HepG2 (cell line): Measurements from ENCODE around the gene GRHPR. TPM values are rescaled to one million over a fixed set of nuclear protein-coding genes. Genes with fewer than 3 reads are reported as not detected.

Source experiments
- AGO2 ChIP-seq: fragments of 200-400 bp; formaldehyde crosslinking; optimal IDR thresholded peaks from 2 replicates; pipeline ENCODE3; 2017; ENCODE audit warnings: mild to moderate bottlenecking, low read depth, low read length, moderate library complexity
- CAMTA2 ChIP-seq: sonication (generic); formaldehyde crosslinking; IDR thresholded peaks from 2 replicates; pipeline ENCODE4 v1.4.0; 2020; ENCODE audit warnings: mild to moderate bottlenecking, missing genetic modification reagents, borderline replicate concordance
- E2F2 ChIP-seq: sonication (generic); formaldehyde crosslinking; IDR thresholded peaks from 2 replicates; pipeline ENCODE4 v1.4.0; 2020; ENCODE audit warnings: missing genetic modification reagents, borderline replicate concordance
- EED ChIP-seq: sonication (generic); formaldehyde crosslinking; IDR thresholded peaks from 2 replicates; pipeline ENCODE4 v1.5.0; 2020; ENCODE audit warnings: mild to moderate bottlenecking, missing genetic modification reagents
- FOXM1 ChIP-seq: sonication (generic); formaldehyde crosslinking; IDR thresholded peaks from 2 replicates; pipeline ENCODE4 v1.5.0; 2020; ENCODE audit warnings: missing genetic modification reagents
- POGZ ChIP-seq: sonication (generic); formaldehyde crosslinking; IDR thresholded peaks from 2 replicates; pipeline ENCODE4 v1.4.0; 2020; ENCODE audit warnings: mild to moderate bottlenecking, missing genetic modification reagents
- RBM39 ChIP-seq: fragments of 200-400 bp; formaldehyde crosslinking; IDR thresholded peaks from one replicate; pipeline ENCODE4 v1.6.1; 2018; ENCODE audit warnings: antibody characterized with exemption, mild to moderate bottlenecking, low read depth, low read length; ENCODE audit not compliant: poor library complexity, severe bottlenecking
- SIX4 ChIP-seq: sonication (generic); formaldehyde crosslinking; IDR thresholded peaks from 2 replicates; pipeline ENCODE4 v1.4.0; 2020; ENCODE audit warnings: missing genetic modification reagents
- SMYD3 ChIP-seq: sonication (generic); formaldehyde crosslinking; IDR thresholded peaks from 2 replicates; pipeline ENCODE4 v1.8.1; 2023; ENCODE audit warnings: mild to moderate bottlenecking, missing genetic modification reagents
- TCF7L2 ChIP-seq: IDR thresholded peaks from 2 replicates; pipeline ENCODE4 v1.6.1; 2011; ENCODE audit warnings: mild to moderate bottlenecking, low read depth, low read length, moderate library complexity
- TEAD2 ChIP-seq: sonication (generic); formaldehyde crosslinking; IDR thresholded peaks from 2 replicates; pipeline ENCODE4 v1.9.0; 2021; ENCODE audit warnings: missing genetic modification reagents
- ZBTB20 ChIP-seq: sonication (generic); formaldehyde crosslinking; IDR thresholded peaks from 2 replicates; pipeline ENCODE4 v1.8.1; 2023; ENCODE audit warnings: missing genetic modification reagents, low read depth, mild to moderate bottlenecking, borderline replicate concordance
- ZKSCAN1 ChIP-seq: fragments of 150-350 bp; IDR thresholded peaks from 2 replicates; pipeline ENCODE4 v1.6.1; 2014; ENCODE audit warnings: low read length
- ZNF20 ChIP-seq: sonication (generic); formaldehyde crosslinking; IDR thresholded peaks from 2 replicates; pipeline ENCODE4 v1.4.0; 2020; ENCODE audit warnings: mild to moderate bottlenecking, moderate library complexity, missing genetic modification reagents
- ZNF317 ChIP-seq: sonication (generic); formaldehyde crosslinking; IDR thresholded peaks from 2 replicates; pipeline ENCODE4 v1.5.0; 2020; ENCODE audit warnings: mild to moderate bottlenecking, missing genetic modification reagents
- ZNF451 ChIP-seq: sonication (generic); formaldehyde crosslinking; IDR thresholded peaks from 2 replicates; pipeline ENCODE4 v1.5.0; 2020; ENCODE audit warnings: mild to moderate bottlenecking, missing genetic modification reagents
- ZNF720 ChIP-seq: sonication (generic); formaldehyde crosslinking; IDR thresholded peaks from 2 replicates; pipeline ENCODE4 v1.4.0; 2020; ENCODE audit warnings: missing genetic modification reagents
- ZNF777 ChIP-seq: sonication (generic); formaldehyde crosslinking; IDR thresholded peaks from 2 replicates; pipeline ENCODE4 v1.4.0; 2020; ENCODE audit warnings: missing genetic modification reagents
- polyA plus RNA-seq, 8 experiments: library from polyadenylated mRNA; depleted of rRNA in 3 of 8; stranded (reverse) in 7 of 8; unstranded in 1 of 8; fragments of >200 nt; fragmentation: Illumina TruSeq in 4 of 8; extraction: Trizol in 4 of 8; gene quantifications; 2 replicates each; pipeline versions ENCODE4 v1.2.1 to v1.2.3, GENCODE V29; 2011 to 2016; ENCODE audit warnings: low read depth in 4 of 8, missing spikeins in 1 of 8, mixed read lengths in 1 of 8; ENCODE audit not compliant: insufficient read depth in 1 of 8
- total RNA-seq, 5 experiments: library from RNA; depleted of rRNA; stranded (reverse); fragments of >200 nt; fragmentation: Illumina TruSeq; extraction: Trizol; gene quantifications; 2 replicates each; pipeline ENCODE4 v1.2.3, GENCODE V29; 2016; ENCODE audit warnings: low read depth in 1 of 5
- TF ChIP-seq, protein P1 (sequence below): sonication (generic); formaldehyde crosslinking; IDR thresholded peaks from 2 replicates; pipeline ENCODE4 v1.9.0; 2021; ENCODE audit warnings: missing genetic modification reagents, borderline replicate concordance
- TF ChIP-seq, protein P2 (sequence below): sonication (generic); formaldehyde crosslinking; conservative IDR thresholded peaks from 2 replicates; pipeline ENCODE4 v1.8.0; 2022; ENCODE audit warnings: mild to moderate bottlenecking, moderate library complexity, missing genetic modification reagents
- TF ChIP-seq, protein P3 (sequence below): sonication (generic); formaldehyde crosslinking; IDR thresholded peaks from 2 replicates; pipeline ENCODE4 v1.8.1; 2023; ENCODE audit warnings: mild to moderate bottlenecking, missing genetic modification reagents

GRHPR gene
- total and polyA plus RNA-seq, 2 of the 13 experiments (the other 11 are each of a cell fraction or from before 2014, with no cell fraction given), result 113 to 115 TPM

GRCh38 chr9:37422289-37423104 is at the start of gene GRHPR (continued):
- no peak for TF ChIP-seq E2F2 (CRISPR knock-in tag)
- TF ChIP-seq FOXM1 (CRISPR knock-in tag), result 0 out of 2 replicates have a peak, but pooled peaks have one; percentile 13
- no peak for TF ChIP-seq ZNF20 (CRISPR knock-in tag)
- peak; percentile 49; the same call in 1 of the 2 replicates for TF ChIP-seq ZNF777 (CRISPR knock-in tag)
- TF ChIP-seq AGO2, result peak; percentile 68
- TF ChIP-seq, protein P1, sequence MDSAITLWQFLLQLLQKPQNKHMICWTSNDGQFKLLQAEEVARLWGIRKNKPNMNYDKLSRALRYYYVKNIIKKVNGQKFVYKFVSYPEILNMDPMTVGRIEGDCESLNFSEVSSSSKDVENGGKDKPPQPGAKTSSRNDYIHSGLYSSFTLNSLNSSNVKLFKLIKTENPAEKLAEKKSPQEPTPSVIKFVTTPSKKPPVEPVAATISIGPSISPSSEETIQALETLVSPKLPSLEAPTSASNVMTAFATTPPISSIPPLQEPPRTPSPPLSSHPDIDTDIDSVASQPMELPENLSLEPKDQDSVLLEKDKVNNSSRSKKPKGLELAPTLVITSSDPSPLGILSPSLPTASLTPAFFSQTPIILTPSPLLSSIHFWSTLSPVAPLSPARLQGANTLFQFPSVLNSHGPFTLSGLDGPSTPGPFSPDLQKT (CRISPR knock-in tag), result no peak
- no peak for TF ChIP-seq SMYD3 (CRISPR knock-in tag)
- 0 out of 2 replicates have a peak, but pooled peaks have one; percentile 57 for TF ChIP-seq ZBTB20 (CRISPR knock-in tag)
- TF ChIP-seq CAMTA2 (CRISPR knock-in tag), result peak; percentile 50; the same call in 1 of the 2 replicates
- TF ChIP-seq POGZ (CRISPR knock-in tag), result no peak
- no peak for TF ChIP-seq ZNF451
- no peak for TF ChIP-seq ZKSCAN1
- no peak for TF ChIP-seq TEAD2
- TF ChIP-seq, protein P2, sequence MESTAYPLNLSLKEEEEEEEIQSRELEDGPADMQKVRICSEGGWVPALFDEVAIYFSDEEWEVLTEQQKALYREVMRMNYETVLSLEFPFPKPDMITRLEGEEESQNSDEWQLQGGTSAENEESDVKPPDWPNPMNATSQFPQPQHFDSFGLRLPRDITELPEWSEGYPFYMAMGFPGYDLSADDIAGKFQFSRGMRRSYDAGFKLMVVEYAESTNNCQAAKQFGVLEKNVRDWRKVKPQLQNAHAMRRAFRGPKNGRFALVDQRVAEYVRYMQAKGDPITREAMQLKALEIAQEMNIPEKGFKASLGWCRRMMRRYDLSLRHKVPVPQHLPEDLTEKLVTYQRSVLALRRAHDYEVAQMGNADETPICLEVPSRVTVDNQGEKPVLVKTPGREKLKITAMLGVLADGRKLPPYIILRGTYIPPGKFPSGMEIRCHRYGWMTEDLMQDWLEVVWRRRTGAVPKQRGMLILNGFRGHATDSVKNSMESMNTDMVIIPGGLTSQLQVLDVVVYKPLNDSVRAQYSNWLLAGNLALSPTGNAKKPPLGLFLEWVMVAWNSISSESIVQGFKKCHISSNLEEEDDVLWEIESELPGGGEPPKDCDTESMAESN (CRISPR knock-in tag), result peak; percentile 40; the same call in 1 of the 2 replicates
- TF ChIP-seq SIX4 (CRISPR knock-in tag), result peak; percentile 16; the same call in 1 of the 2 replicates
- TF ChIP-seq ZNF720, result no peak
- peak; percentile 78 for TF ChIP-seq RBM39
- TF ChIP-seq TCF7L2, result no peak
- no peak; the same call in 1 of the 2 replicates for TF ChIP-seq EED (CRISPR knock-in tag)
- TF ChIP-seq, protein P3, sequence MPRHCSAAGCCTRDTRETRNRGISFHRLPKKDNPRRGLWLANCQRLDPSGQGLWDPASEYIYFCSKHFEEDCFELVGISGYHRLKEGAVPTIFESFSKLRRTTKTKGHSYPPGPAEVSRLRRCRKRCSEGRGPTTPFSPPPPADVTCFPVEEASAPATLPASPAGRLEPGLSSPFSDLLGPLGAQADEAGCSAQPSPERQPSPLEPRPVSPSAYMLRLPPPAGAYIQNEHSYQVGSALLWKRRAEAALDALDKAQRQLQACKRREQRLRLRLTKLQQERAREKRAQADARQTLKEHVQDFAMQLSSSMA (CRISPR knock-in tag), result peak; percentile 91
- peak; percentile 76 for TF ChIP-seq ZNF317
